PC-9 (cell line): Measurements from ENCODE around the gene ENG.

Experiments used
- EZH2 ChIP-seq: fragments of 200-600 bp; sonication (generic); IDR thresholded peaks from 2 replicates; pipeline ENCODE4 v1.8.0; 2017; ENCODE audit warnings: antibody characterized with exemption, low read depth
- TF ChIP-seq, protein P1 (sequence below): fragments of 200-600 bp; sonication (generic); conservative IDR thresholded peaks from 2 replicates; pipeline ENCODE4 v1.6.1; 2017; ENCODE audit warnings: mixed run types, antibody characterized with exemption, mild to moderate bottlenecking, moderate library complexity

DNA sequence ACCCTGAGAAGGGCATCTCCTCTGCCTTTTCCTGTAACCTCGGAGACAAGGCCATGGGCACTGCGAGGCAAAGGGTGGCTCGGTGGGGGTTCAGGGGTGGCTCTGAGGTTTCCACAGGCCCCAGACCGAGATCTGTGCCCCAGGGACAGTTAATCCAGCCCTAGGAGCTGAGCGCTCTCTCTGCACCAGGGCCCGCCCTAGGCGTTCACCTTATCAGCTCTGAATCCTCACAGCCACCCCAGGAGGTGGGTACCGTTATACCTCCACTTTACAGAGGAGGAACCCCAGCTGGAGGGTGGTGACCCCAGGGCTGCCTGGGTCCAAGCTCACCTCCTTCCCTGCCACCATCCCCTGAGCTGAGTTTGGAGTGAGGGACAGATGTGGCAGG, 2.3 kb upstream of the ENG start:
- TF ChIP-seq, protein P1, sequence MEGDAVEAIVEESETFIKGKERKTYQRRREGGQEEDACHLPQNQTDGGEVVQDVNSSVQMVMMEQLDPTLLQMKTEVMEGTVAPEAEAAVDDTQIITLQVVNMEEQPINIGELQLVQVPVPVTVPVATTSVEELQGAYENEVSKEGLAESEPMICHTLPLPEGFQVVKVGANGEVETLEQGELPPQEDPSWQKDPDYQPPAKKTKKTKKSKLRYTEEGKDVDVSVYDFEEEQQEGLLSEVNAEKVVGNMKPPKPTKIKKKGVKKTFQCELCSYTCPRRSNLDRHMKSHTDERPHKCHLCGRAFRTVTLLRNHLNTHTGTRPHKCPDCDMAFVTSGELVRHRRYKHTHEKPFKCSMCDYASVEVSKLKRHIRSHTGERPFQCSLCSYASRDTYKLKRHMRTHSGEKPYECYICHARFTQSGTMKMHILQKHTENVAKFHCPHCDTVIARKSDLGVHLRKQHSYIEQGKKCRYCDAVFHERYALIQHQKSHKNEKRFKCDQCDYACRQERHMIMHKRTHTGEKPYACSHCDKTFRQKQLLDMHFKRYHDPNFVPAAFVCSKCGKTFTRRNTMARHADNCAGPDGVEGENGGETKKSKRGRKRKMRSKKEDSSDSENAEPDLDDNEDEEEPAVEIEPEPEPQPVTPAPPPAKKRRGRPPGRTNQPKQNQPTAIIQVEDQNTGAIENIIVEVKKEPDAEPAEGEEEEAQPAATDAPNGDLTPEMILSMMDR: no peak
- TF ChIP-seq EZH2: no peak
